Measurements from ENCODE around the gene KLHL8.

GRCh38 chr4:87219632-87220093 lies 755 bp downstream of the KLHL8 start:
- TF ChIP-seq CTCF (IDR thresholded peaks at IDR 0.05) (peak in 4 of 6 experiments; percentile 4 to 32 (median 20)), POLR2A (IDR thresholded peaks at IDR 0.05) (no peak)

All from adrenal gland (tissue), 5 donors.